Endothelial cell (in vitro differentiated cells): ENCODE data around the gene SCPEP1. TPM values are rescaled to one million over a fixed set of nuclear protein-coding genes. Genes with fewer than 3 reads are reported as not detected.
A peak's percentile ranks its signal among the peaks of the same experiment; 100 is the strongest.

Experiments
- DNase-seq: peaks from one replicate; pipeline ENCODE4 v3.0.0; 2021; ENCODE audit warnings: low spot score
- H3K27ac Mint-ChIP-seq: one replicate; pipeline ENCODE4 v1.8.0; 2021; ENCODE audit warnings: mixed read lengths, inconsistent platforms; ENCODE audit not compliant: unreplicated experiment
- H3K27me3 Mint-ChIP-seq: one replicate; pipeline ENCODE4 v1.8.0; 2021; ENCODE audit warnings: mild to moderate bottlenecking, moderate library complexity, mixed read lengths, inconsistent platforms; ENCODE audit not compliant: unreplicated experiment
- H3K36me3 Mint-ChIP-seq: one replicate; pipeline ENCODE4 v1.8.0; 2021; ENCODE audit warnings: mild to moderate bottlenecking, low read depth, mixed read lengths, inconsistent platforms; ENCODE audit not compliant: unreplicated experiment
- H3K4me1 Mint-ChIP-seq: one replicate; pipeline ENCODE4 v1.8.0; 2021; ENCODE audit warnings: mild to moderate bottlenecking, mixed read lengths, inconsistent platforms; ENCODE audit not compliant: unreplicated experiment
- H3K4me3 Mint-ChIP-seq: one replicate; pipeline ENCODE4 v1.8.0; 2021; ENCODE audit warnings: mild to moderate bottlenecking, mixed read lengths, inconsistent platforms; ENCODE audit not compliant: unreplicated experiment
- H3K9me3 Mint-ChIP-seq: one replicate; pipeline ENCODE4 v1.8.0; 2021; ENCODE audit warnings: mixed read lengths, inconsistent platforms; ENCODE audit not compliant: unreplicated experiment
- CTCF ChIP-seq: fragments of 200-600 bp; sonication (generic); IDR thresholded peaks from one replicate; pipeline ENCODE4 v1.5.0; 2021; ENCODE audit warnings: antibody characterized with exemption; ENCODE audit not compliant: unreplicated experiment
- long read RNA-seq: library from polyadenylated mRNA; unstranded; transcript quantifications from one replicate; pipeline ENCODE4 v2.0.0, GENCODE V29; 2020; ENCODE audit not compliant: unreplicated experiment
- total RNA-seq: library from RNA; stranded (reverse); fragmentation: NEBNext Ultra II Directional; extraction: Animal tissue kit (Norgen Biotek cat#: 25700); gene quantifications from one replicate; pipeline ENCODE4 v1.2.1, GENCODE V29; 2021; ENCODE audit not compliant: unreplicated experiment

The SCPEP1 gene, protein sequence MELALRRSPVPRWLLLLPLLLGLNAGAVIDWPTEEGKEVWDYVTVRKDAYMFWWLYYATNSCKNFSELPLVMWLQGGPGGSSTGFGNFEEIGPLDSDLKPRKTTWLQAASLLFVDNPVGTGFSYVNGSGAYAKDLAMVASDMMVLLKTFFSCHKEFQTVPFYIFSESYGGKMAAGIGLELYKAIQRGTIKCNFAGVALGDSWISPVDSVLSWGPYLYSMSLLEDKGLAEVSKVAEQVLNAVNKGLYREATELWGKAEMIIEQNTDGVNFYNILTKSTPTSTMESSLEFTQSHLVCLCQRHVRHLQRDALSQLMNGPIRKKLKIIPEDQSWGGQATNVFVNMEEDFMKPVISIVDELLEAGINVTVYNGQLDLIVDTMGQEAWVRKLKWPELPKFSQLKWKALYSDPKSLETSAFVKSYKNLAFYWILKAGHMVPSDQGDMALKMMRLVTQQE
- total RNA-seq = 29.8 TPM
- long read RNA-seq, transcript SCPEP1-201 (13 exons, 1,942 nt) = major isoform, 32 of 36 reads
- long read RNA-seq, partial matches to known transcripts = 3 of 36 reads
- long read RNA-seq, other reads (novel, unspliced or antisense) = 1 of 36 reads

- H3K36me3 Mint-ChIP-seq = no peaks in the 10 kb centered on the region
- H3K9me3 Mint-ChIP-seq = no peaks in the 10 kb centered on the region
- peak within 1 kb of the TSS; percentile 90 for H3K4me3 Mint-ChIP-seq
- no peak within 1 kb of the TSS for H3K27ac Mint-ChIP-seq
- no peaks in the 10 kb centered on the region for H3K27me3 Mint-ChIP-seq
- peaks cover 12% of the 10 kb centered on the region for H3K4me1 Mint-ChIP-seq
- TF ChIP-seq CTCF = no peak
- DNase-seq = peak; percentile 81
These were observed at the start of gene SCPEP1 for GRCh38 chr17:56977673-56978395. SCPEP1 (plus strand) TSS chr17:56978131; CDS start chr17:56978160, 29 bp downstream.

DNA sequence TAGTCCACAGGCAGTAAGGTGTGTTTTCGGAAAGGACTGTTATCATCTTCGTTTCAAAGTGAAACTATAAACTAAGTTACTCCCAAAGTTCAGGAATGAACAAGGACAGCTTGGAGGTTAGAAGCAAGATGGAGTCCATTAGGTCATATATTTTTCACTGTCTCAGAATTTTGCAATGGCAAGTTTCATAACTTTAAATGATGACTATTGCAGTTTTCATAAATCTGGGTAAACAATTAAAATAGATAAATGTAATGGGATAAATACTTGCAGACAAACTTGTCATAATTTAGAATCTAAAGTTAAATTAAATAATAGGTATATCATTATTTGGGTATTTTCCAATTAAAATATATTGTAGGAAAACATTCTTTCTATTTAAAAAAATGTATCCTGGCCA lies 49.3 kb upstream of the SCPEP1 start:
- H3K4me3 Mint-ChIP-seq = no peak overlapping the region
- H3K27me3 Mint-ChIP-seq = no peaks in the 10 kb centered on the region
- no peak for DNase-seq
- TF ChIP-seq CTCF = no peak
- H3K4me1 Mint-ChIP-seq = no peaks in the 10 kb centered on the region
- no peak overlapping the region for H3K27ac Mint-ChIP-seq
- H3K9me3 Mint-ChIP-seq = no peaks in the 10 kb centered on the region
- H3K36me3 Mint-ChIP-seq = peaks cover 8% of the 10 kb centered on the region

DNA sequence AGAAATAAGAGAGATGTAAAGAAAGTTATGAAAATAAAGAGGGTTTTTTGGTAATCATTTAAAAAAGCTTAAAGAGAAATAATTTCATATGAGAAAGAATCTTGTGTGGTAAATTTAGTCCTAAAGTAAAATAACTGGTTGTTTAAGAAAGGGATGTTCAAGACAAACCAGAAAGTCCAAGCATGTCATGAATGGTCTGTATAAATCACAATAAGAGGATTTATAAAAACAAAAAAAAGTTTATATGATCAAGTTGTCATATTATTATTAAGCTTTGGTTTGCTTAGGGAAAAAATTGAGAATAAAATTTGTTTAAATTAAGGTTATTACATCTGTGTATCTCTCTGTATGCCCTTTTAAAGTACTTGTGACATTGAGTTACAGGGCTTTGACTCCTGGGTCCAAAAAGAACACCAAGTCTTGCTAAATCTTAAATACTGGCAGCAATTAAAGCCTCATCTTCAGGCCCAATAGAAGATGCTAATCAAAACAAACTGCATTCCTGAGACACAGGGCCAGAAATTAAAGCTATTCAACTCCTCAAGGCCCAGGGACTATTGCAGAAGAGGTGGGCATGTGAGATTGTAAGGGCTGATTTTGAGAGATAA lies 48.5 kb upstream of the SCPEP1 start:
- H3K9me3 Mint-ChIP-seq = no peaks in the 10 kb centered on the region

GRCh38 chr17:56930739-56931337 lies 47.1 kb upstream of the SCPEP1 start:
- Mint-ChIP-seq H3K4me1 (no peaks in the 10 kb centered on the region), H3K4me3 (no peak overlapping the region), H3K27me3 (no peaks in the 10 kb centered on the region), H3K9me3 (no peaks in the 10 kb centered on the region), H3K36me3 (peaks cover 13% of the 10 kb centered on the region), H3K27ac (no peak overlapping the region)
- DNase-seq = no peak
- TF ChIP-seq CTCF = no peak

More for the DNA sequence above, 48.5 kb upstream of the SCPEP1 start:
- no peak overlapping the region for H3K4me3 Mint-ChIP-seq
- no peak for TF ChIP-seq CTCF
- no peak for DNase-seq
- H3K27me3 Mint-ChIP-seq = no peaks in the 10 kb centered on the region
- H3K36me3 Mint-ChIP-seq = peaks cover 13% of the 10 kb centered on the region
- no peaks in the 10 kb centered on the region for H3K4me1 Mint-ChIP-seq
- H3K27ac Mint-ChIP-seq = no peak overlapping the region
